Breast epithelium (tissue), 4 donors: ENCODE measurements around the gene SMIM41. TPM values are rescaled to one million over a fixed set of nuclear protein-coding genes. Genes with fewer than 3 reads are reported as not detected.

Experiments used
- DNase-seq, 2 donors: peaks; one replicate each; pipeline ENCODE4 v3.0.0-alpha.2; 2019; ENCODE audit warnings: low spot score in 2 of 2
- H3K27ac ChIP-seq, 2 donors: fragments of 200-600 bp; sonication (generic) in 1 of 2; one replicate each; pipeline ENCODE4 v1.5.1; 2016 to 2019; ENCODE audit warnings: mild to moderate bottlenecking in 1 of 2
- H3K27me3 ChIP-seq, 2 donors: fragments of 200-600 bp; sonication (generic) in 1 of 2; one replicate each; pipeline versions ENCODE4 v1.5.1 to v1.6.0; 2017 to 2019; ENCODE audit warnings: control low read depth in 1 of 2, mild to moderate bottlenecking in 1 of 2
- H3K36me3 ChIP-seq: fragments of 200-600 bp; one replicate; pipeline ENCODE4 v1.5.1; 2019
- H3K4me1 ChIP-seq, 2 donors: fragments of 200-600 bp; sonication (generic); one replicate each; pipeline ENCODE4 v1.5.1; 2016 to 2019; ENCODE audit warnings: control low read depth in 1 of 2
- H3K4me3 ChIP-seq, 3 donors: fragments of 200-600 bp; sonication (generic); 1 replicate in 2 of 3; 2 replicates in 1 of 3; pipeline ENCODE4 v1.5.1; 2016 to 2019; ENCODE audit warnings: mild to moderate bottlenecking in 3 of 3, moderate library complexity in 2 of 3
- H3K9me3 ChIP-seq, 2 donors: fragments of 200-600 bp; sonication (generic) in 1 of 2; one replicate each; pipeline ENCODE4 v1.5.1; 2016 to 2019; ENCODE audit warnings: control low read depth in 1 of 2
- CTCF ChIP-seq, 3 donors: fragments of 450-650 bp; IDR thresholded peaks; one replicate each; pipeline ENCODE4 v1.5.1; 2016 to 2017; ENCODE audit warnings: antibody characterized with exemption in 3 of 3, mild to moderate bottlenecking in 3 of 3, moderate library complexity in 3 of 3
- POLR2A ChIP-seq: fragments of 450-650 bp; IDR thresholded peaks from one replicate; pipeline ENCODE4 v1.6.1; 2016; ENCODE audit warnings: antibody characterized with exemption, mild to moderate bottlenecking, moderate library complexity
- POLR2AphosphoS5 ChIP-seq, 3 donors: sonication (generic); formaldehyde crosslinking; IDR thresholded peaks; one replicate each; pipeline ENCODE4 v1.6.1; 2017; ENCODE audit warnings: antibody characterized with exemption in 3 of 3
- intact Hi-C: fragments of 100-400 bp; cut with DNase I; formaldehyde crosslinking; loops from one replicate; pipeline ENCODE4 v1.15.1; 2023; ENCODE audit warnings: low total_unique reads
- total RNA-seq, 3 donors: library from RNA; depleted of rRNA; stranded (reverse); fragments of >200 nt; gene quantifications; one replicate each; pipeline ENCODE4 v1.1.0, GENCODE V29; 2016

SMIM41 gene
- total RNA-seq, result 1 to 10 TPM in 1 of 3 donors, not detected in 2; 1.3 TPM

GRCh38 chr12:52079576-52080402, at the start of gene SMIM41:
TSS of gene SMIM41 (plus strand) at chr12:52079704. CDS start at chr12:52079780, 76 bp downstream.
- peak within 1 kb of the TSS in 1 of 2 donors; percentile 89 for H3K27ac ChIP-seq

GRCh38 chr12:52032446-52032803, 47.1 kb upstream of the SMIM41 start:
- intact Hi-C loops, result no loop called here
- H3K9me3 ChIP-seq, result no peaks in the 10 kb centered on the region
- H3K27me3 ChIP-seq, result no peaks in the 10 kb centered on the region
- peak overlapping the region; percentile 10 to 58 (median 46) for H3K4me3 ChIP-seq
- H3K4me1 ChIP-seq, result peaks cover 10 to 11% of the 10 kb centered on the region in 2 donors
- no peaks in the 10 kb centered on the region for H3K36me3 ChIP-seq
- peak in 1 of 3 donors; percentile 7 for TF ChIP-seq POLR2AphosphoS5 (IDR thresholded peaks at IDR 0.05)
- no peak for TF ChIP-seq CTCF (IDR thresholded peaks at IDR 0.05)
- no peak for TF ChIP-seq POLR2A
- H3K27ac ChIP-seq, result peak overlapping the region; percentile 96
- DNase-seq, result peak; percentile 73 to 86

More at GRCh38 chr12:52079576-52080402, at the start of gene SMIM41:
- peaks cover 0 to 15% of the 10 kb centered on the region in 2 donors for H3K4me1 ChIP-seq
- intact Hi-C loops, result loop anchor here (5.0 kb wide), 2 partner anchors 52 to 407 kb away; no protein-coding TSS in a partner anchor
- no peak within 1 kb of the TSS for H3K4me3 ChIP-seq
- no peaks in the 10 kb centered on the region for H3K36me3 ChIP-seq
- no peak for TF ChIP-seq POLR2A
- no peak for TF ChIP-seq CTCF (IDR thresholded peaks at IDR 0.05)
- no peak for TF ChIP-seq POLR2AphosphoS5 (IDR thresholded peaks at IDR 0.05)
- no peaks in the 10 kb centered on the region for H3K27me3 ChIP-seq
- no peak for DNase-seq
- H3K9me3 ChIP-seq, result no peaks in the 10 kb centered on the region

- Histone ChIP-seq H3K27ac (peak overlapping the region; percentile 96), H3K27me3 (no peaks in the 10 kb centered on the region), H3K36me3 (no peaks in the 10 kb centered on the region), H3K4me3 (peak overlapping the region; percentile 17 to 58 (median 46)), H3K4me1 (peaks cover 10 to 11% of the 10 kb centered on the region in 2 donors), H3K9me3 (no peaks in the 10 kb centered on the region)
- peak in 1 of 3 donors; percentile 7 for TF ChIP-seq CTCF (IDR thresholded peaks at IDR 0.05)
- peak; percentile 89 to 93 (median 90) for TF ChIP-seq POLR2AphosphoS5 (IDR thresholded peaks at IDR 0.05)
- TF ChIP-seq POLR2A, result peak; percentile 50
- peak; percentile 97 to 98 for DNase-seq
- intact Hi-C loops, result no loop called here
Measured at GRCh38 chr12:52032804-52033445, 46.6 kb upstream of the SMIM41 start.

- Histone ChIP-seq H3K4me3 (peak overlapping the region; percentile 17 to 58 (median 46)), H3K27ac (peak overlapping the region; percentile 96), H3K27me3 (no peaks in the 10 kb centered on the region), H3K9me3 (no peaks in the 10 kb centered on the region), H3K4me1 (peaks cover 10 to 11% of the 10 kb centered on the region in 2 donors), H3K36me3 (no peaks in the 10 kb centered on the region)
- DNase-seq, result no peak
- intact Hi-C loops, result no loop called here
- TF ChIP-seq CTCF (IDR thresholded peaks at IDR 0.05) (peak in 1 of 3 donors; percentile 4), POLR2A (no peak)
Measured at GRCh38 chr12:52033446-52034140, 45.9 kb upstream of the SMIM41 start.
